Epithelial cell of esophagus (primary cell): ENCODE measurements around the gene TOP1.

ENCODE experiments used
- DNase-seq: peaks from one replicate; pipeline ENCODE4 v3.0.0; 2010; ENCODE audit warnings: low read depth
- H3K4me3 ChIP-seq: 2 replicates; pipeline ENCODE4 v1.5.1; 2011; ENCODE audit warnings: mild to moderate bottlenecking, low read length, control low read depth
- TF ChIP-seq, protein P1 (sequence below): IDR thresholded peaks from 2 replicates; pipeline ENCODE4 v1.5.1; 2011; ENCODE audit warnings: low read depth, mild to moderate bottlenecking, low read length, control low read depth, inconsistent platforms; ENCODE audit not compliant: insufficient read depth; ENCODE audit errors: missing control alignments

Gene TOP1

DNA sequence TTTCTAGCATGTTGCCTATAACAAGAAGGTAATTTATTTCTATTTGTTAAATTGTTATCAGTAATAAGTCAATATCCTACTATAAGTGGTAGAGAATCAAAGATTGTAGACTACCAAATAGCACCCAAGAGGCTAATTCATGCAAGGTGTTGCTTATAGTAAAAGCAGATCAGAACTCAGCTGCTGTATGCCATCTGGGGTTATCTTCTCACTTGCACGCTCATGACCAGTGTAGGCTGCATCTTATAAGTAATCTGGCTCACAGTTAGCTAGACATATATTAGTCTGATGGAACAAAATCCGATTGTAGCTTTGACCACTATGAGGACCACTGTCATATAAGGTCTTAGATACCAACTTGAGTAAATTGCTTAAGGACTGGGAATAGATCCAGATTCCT is 17.0 kb downstream of the TOP1 start:
- no peak overlapping the region for H3K4me3 ChIP-seq
- DNase-seq, result no peak
- TF ChIP-seq, protein P1, sequence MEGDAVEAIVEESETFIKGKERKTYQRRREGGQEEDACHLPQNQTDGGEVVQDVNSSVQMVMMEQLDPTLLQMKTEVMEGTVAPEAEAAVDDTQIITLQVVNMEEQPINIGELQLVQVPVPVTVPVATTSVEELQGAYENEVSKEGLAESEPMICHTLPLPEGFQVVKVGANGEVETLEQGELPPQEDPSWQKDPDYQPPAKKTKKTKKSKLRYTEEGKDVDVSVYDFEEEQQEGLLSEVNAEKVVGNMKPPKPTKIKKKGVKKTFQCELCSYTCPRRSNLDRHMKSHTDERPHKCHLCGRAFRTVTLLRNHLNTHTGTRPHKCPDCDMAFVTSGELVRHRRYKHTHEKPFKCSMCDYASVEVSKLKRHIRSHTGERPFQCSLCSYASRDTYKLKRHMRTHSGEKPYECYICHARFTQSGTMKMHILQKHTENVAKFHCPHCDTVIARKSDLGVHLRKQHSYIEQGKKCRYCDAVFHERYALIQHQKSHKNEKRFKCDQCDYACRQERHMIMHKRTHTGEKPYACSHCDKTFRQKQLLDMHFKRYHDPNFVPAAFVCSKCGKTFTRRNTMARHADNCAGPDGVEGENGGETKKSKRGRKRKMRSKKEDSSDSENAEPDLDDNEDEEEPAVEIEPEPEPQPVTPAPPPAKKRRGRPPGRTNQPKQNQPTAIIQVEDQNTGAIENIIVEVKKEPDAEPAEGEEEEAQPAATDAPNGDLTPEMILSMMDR, result no peak

DNA sequence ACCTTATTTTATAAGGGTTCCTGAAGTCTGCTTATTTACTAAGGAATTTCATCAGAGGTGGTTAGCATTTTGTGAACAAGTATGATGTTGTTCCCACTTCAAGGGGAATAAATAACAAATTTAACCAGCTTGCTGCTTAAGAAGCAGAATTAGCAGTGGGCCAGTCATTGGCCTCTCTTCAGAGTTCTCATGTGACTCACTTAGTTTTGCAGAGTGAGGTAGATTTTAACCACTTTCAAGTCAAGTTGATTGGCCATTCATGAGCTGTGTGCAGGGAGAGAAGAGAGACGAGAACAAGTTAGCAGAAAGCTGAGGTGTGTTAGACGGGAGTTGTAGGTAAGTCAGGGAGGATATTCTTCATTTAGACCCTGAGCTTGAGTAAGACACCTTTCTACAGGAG is 18.1 kb downstream of the TOP1 start:
- peak; percentile 55 for DNase-seq
- H3K4me3 ChIP-seq, result no peak overlapping the region
- TF ChIP-seq, protein P1, result no peak

DNA sequence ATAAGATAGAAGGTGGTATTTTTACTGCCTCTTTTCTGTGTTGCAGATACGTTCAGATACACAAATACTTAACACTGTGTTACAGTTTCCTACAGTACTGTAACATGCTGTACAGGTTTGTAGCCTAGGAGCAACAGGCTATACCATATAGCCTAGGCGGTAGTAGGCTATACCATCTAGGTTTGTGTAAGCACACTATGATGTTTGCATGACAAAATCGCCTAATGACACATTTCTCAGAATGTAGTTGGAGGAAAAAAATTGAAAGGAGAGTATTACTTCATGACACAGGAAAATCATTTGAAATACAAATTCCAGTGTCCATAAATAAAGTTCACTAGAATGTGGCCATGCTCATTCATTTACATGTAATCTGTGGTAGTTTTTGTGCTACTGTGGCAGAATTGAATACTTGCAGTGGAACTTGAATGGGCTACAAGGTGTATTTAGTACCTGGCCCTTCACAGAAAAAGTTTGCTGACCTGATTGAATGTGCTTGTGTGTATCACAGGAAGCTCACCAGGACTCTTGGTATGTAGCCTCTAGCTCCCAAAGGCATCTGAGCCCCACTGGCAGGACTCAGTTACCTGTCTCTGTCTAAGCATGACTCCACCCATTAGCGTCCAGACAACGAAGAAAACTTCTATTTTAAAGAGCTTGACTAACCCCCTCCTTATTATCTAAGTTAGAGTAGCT is 18.8 kb downstream of the TOP1 start:
- H3K4me3 ChIP-seq, result peak overlapping the region; percentile 22
- DNase-seq, result peak; percentile 82
- TF ChIP-seq, protein P1, result no peak

DNA sequence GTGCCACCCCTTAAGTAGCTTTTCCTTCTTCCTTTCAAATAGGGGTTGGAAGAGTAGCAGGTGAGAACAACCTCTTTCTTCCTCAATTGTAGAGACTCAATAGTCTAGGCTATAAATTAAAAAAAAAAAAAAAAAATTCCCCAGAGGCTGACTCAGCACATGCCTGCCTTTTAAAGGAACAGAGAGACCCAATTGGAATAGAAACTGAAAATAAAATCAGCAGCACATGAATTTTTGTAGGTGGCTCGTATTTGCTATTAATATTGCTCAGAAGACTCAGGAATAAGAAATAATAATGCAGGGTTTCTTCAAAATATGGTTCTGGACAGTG is 19.3 kb downstream of the TOP1 start:
- TF ChIP-seq, protein P1, result no peak
- no peak for DNase-seq
- H3K4me3 ChIP-seq, result peak overlapping the region; percentile 22

DNA sequence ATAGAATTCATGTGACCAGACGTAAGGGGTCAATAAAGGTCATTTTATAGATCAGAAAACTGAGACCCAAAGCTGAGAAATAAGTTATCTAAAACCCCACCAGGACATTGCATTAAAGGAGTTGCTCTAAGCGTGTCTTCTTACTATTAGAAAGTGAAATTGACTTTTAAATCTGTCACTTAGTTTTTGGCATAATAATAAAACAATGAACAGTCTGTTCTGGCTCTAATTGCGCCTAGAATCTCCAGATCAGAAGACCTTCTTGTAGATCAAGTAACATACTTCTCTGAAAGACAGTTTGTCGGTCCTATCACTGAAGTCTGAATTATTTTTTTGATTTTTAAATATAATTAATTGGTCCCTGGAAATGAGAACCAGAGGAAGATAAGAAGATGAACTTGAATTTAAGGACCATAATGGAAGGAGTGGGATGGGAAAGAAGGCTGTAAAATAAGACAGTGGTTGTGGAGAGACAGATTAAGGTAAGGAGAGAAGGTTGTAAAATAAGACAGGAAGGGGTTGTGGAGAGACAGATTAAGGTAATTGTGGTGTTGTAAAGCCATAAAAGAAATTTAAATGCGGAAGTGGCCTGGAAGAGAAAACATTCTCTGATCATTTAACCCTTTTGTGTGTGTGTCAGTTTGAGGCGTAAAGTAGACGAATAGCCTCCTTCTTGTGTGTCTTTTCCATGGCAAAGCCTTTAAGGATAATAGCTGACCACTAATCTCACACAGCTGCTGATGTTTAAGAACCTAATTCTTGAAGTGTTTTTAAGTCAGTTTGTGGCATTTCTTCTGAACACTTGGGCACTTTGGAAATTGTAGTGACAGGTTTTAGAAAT is 20.1 kb downstream of the TOP1 start:
- TF ChIP-seq, protein P1, result no peak
- H3K4me3 ChIP-seq, result no peak overlapping the region
- no peak for DNase-seq

DNA sequence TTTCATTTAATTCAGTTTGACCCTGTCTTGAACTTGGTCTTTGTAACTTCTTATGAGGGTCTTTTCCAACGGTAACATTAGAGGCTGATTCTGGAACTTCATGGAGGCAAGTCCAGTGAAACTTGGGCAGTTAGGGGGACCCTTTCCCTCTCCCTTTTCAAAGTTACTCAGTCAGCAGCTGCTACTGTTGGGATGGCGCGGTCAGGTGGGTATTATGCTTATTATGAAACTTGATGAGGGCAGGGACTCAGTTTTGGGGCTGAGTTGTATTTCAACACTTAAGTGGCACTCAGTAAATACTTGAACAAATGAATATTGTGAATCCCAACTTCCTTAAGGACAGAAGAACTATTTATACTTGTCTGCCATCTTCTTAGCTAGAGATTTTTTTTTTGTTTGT is 20.8 kb downstream of the TOP1 start:
- H3K4me3 ChIP-seq, result no peak overlapping the region

More for the DNA sequence above, 20.8 kb downstream of the TOP1 start:
- DNase-seq, result no peak
- TF ChIP-seq, protein P1, result no peak
